Right lung (tissue), 5 donors: ENCODE data around the gene ULK4. TPM values are rescaled to one million over a fixed set of nuclear protein-coding genes. Genes with fewer than 3 reads are reported as not detected.
"Not testable (repeated sequence)": the region's sequence is repeated elsewhere in the genome, so short reads cannot be mapped to it uniquely, and the experiment has no call there.

ENCODE experiments used
- DNase-seq, 2 donors: peaks; one replicate each; pipeline ENCODE4 v3.0.0-alpha.2; 2013
- polyA plus RNA-seq, 5 donors: library from polyadenylated mRNA; unstranded; fragments of 120-200 nt; gene quantifications; one replicate each; pipeline versions ENCODE4 v1.2.1 to v1.2.3, GENCODE V29; 2013; ENCODE audit warnings: inconsistent platforms in 1 of 5, low replicate concordance in 1 of 5; ENCODE audit not compliant: insufficient read length in 5 of 5, insufficient read depth in 1 of 5

The ULK4 gene
- polyA plus RNA-seq, 5 donors, result 4.0 to 6.5 (median 4.7) TPM

DNA sequence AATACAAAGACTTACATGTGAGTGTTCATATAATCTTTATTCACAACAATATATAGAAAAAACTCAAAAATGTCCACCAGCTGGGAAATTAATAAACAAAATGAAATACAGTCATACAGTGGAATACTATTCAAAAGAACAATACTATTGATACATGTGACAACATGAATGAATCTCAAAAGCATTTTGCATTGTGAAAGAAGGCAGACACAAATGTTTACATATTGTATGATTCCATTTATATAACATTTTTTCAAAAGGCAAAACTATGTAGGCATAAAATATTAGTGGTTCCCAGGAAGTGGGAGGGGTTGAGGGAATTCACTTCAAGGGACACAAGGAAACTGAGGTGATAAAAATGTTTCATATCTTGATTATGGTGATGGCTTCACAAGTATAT, 459.4 kb downstream of the ULK4 start:
- no peak for DNase-seq

DNA sequence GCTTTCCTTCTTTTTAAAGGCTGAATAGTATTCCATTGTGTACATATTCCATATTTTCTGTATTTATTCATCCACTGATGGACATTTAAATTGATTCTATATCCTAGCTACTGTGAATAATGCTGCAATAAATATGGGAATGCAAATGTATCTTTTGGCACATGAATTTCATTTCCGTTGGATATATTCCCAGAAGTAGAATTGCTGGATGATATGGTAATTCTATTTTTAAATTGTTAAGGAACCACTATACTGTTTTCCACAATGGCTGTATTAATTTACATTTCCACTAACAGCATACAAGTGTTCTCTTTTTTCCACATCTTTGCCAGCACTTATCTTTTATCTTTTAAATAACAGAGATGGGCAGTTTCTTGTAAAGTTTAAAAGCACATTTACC, 459.9 kb downstream of the ULK4 start:
- DNase-seq, result peak in 1 of 2 donors; percentile 8

- DNase-seq, result no peak
Measured at GRCh38 chr3:41498847-41499246, 463.1 kb downstream of the ULK4 start.

- no peak for DNase-seq
Measured at GRCh38 chr3:41490360-41490759, 471.5 kb downstream of the ULK4 start.

- DNase-seq, result no peak
Measured at GRCh38 chr3:41489231-41489630, 472.7 kb downstream of the ULK4 start.

DNA sequence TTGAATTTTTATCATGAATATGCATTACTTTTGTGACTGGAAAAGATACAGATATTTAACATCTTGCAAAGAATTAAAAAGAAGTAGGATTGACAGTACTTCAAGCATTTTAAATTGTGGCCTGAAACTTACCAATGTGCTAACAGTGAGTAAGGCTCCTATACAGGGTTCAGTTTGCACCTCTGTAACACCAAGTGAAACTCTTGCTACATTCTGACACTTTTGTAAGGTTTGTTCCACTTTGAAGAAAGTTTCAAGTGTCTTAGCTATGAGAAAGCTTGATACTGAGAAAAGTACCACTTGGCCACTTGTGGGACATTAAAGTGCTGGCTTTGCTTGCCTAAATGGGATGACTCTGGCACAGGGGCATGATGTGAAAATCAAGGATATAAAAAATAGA, 473.4 kb downstream of the ULK4 start:
- DNase-seq, result no peak

- DNase-seq, result no peak
Measured at GRCh38 chr3:41485484-41485883, 476.4 kb downstream of the ULK4 start.

- no peak for DNase-seq
Measured at GRCh38 chr3:41482134-41482533, 479.8 kb downstream of the ULK4 start.

- no peak for DNase-seq
Measured at GRCh38 chr3:41478278-41478677, 483.6 kb downstream of the ULK4 start.

DNA sequence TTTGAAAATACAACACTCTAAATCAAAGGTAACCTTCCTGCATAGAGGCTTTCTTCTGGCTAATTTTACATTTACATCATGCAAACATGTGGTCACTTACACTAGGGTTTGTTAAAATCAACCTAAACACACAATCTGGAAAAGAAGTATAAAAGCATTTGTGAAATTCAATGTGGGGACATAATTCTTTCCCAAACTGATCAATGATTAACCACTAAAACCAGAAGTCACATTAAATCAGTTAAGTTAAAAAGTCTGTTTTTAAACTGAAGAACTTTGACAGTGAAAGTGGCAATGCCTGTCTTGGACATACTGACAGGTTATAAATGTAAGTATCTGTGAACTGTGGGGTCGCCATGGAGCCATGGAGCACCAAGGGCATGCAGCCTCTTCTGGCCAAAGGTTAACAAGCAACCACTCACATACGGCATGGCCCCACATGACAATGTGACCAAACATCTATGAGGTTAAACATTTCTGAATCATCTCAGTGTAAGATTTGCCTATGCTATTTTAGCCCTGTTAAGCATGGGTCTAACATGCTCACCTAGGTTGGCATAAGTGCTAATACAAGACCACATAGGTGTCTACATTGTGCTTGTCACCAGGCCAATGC, 484.4 kb downstream of the ULK4 start:
- no peak for DNase-seq

- no peak for DNase-seq
Measured at GRCh38 chr3:41469083-41469482, 492.8 kb downstream of the ULK4 start.

- DNase-seq, result no peak
Measured at GRCh38 chr3:41467481-41467880, 494.4 kb downstream of the ULK4 start.

GRCh38 chr3:41464858-41465257, 497.0 kb downstream of the ULK4 start:
- no peak for DNase-seq

- no peak for DNase-seq
Measured at GRCh38 chr3:41464401-41464800, 497.5 kb downstream of the ULK4 start.

- DNase-seq, result no peak
Measured at GRCh38 chr3:41462103-41462691, 499.7 kb downstream of the ULK4 start.

GRCh38 chr3:41460736-41461135, 501.2 kb downstream of the ULK4 start:
- no peak for DNase-seq

DNA sequence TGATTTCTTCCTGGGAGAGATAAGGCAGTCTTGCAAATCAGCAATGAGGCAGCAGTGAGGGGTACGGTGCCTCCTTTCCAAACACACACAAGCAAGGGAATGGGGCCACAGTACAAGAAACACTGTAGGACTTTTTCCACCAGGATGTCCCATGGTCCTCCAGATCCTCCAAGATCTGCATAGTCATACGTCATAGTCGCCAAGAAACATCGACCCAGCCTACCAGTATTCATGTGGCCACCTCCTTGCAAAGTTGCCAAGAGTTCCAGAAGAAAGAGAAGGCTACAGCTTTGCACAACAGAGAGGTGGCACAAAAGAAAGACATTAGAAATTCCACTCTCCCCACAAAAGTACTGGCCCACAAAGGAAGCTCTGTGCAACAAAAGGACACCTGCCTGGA, 504.7 kb downstream of the ULK4 start:
- no peak for DNase-seq

- DNase-seq, result no peak
Measured at GRCh38 chr3:41456162-41456561, 505.7 kb downstream of the ULK4 start.

- not testable (repeated sequence) for DNase-seq
Measured at GRCh38 chr3:41453618-41454017, 508.3 kb downstream of the ULK4 start.

DNA sequence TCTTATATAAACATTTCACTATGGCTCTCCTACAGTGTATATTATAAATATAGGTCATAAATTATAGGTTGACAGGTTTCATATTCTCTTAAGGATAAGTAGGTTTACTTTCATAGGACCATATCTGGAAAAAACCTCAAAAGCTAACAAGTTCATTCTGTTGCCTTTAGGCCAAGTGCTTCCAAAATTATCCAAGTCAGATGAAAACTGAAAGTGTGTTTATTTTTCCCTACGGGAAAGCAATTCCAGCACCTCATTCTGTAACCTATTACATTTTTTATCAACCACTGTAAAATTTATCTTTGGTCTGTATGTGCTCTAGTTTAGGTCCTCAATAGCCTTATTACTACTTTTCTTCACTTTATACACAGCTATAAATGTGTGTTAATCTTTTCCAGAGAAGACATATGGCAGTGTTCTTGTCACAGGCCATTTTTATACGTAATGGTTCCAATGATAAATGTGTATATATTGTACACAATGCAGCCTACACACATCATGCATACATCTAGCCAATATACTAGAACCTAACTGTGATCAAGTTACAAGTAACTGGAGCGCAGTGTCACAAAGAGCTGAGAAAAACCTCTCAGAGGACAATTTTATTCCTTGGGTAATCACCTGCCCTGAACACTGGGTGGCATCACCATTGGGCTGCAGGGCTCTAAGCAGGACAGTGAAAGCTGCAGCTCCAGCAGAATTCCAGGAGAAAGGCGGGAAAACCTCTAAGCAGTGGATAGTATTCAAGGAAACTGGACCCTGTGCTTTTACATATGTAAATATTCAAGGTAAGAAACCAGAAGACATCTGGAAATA, 511.3 kb downstream of the ULK4 start:
- DNase-seq, result peak in 1 of 2 donors; percentile 2

GRCh38 chr3:41448396-41448795, 513.5 kb downstream of the ULK4 start:
- no peak for DNase-seq

- DNase-seq, result no peak
Measured at GRCh38 chr3:41447701-41448100, 514.2 kb downstream of the ULK4 start.

GRCh38 chr3:41446316-41446715, 515.6 kb downstream of the ULK4 start:
- DNase-seq, result not testable (repeated sequence)
